Hematopoietic multipotent progenitor cell treated with erythropoietin and hydrocortisone succinate and interleukin-3 and kit ligand, for 15 days (in vitro differentiated cells): Measurements from ENCODE around the gene CASP7.
"Not testable (repeated sequence)": the region's sequence is repeated elsewhere in the genome, so short reads cannot be mapped to it uniquely, and the experiment has no call there.

Experiments
- DNase-seq: peaks from one replicate; pipeline ENCODE4 v3.0.0-alpha.2; 2015; ENCODE audit warnings: low spot score

Gene CASP7

GRCh38 chr10:113754125-113754524, 74.4 kb downstream of the CASP7 start:
- no peak for DNase-seq

GRCh38 chr10:113754768-113755167, 75.1 kb downstream of the CASP7 start:
- no peak for DNase-seq

- no peak for DNase-seq
These were observed 77.3 kb downstream of the CASP7 start for GRCh38 chr10:113756940-113757543.

GRCh38 chr10:113762083-113762482, 82.4 kb downstream of the CASP7 start:
- DNase-seq = no peak

GRCh38 chr10:113764582-113764981, 84.9 kb downstream of the CASP7 start:
- no peak for DNase-seq

- no peak for DNase-seq
These were observed 86.2 kb downstream of the CASP7 start for GRCh38 chr10:113765910-113766309.

- DNase-seq = no peak
These were observed 87.5 kb downstream of the CASP7 start for GRCh38 chr10:113767222-113767621.

GRCh38 chr10:113770346-113770745, 90.6 kb downstream of the CASP7 start:
- DNase-seq = no peak

- not testable (repeated sequence) for DNase-seq
These were observed 91.4 kb downstream of the CASP7 start for GRCh38 chr10:113771131-113771530.

GRCh38 chr10:113775686-113776294, 96.1 kb downstream of the CASP7 start:
- DNase-seq = no peak

- DNase-seq = no peak
These were observed 96.8 kb downstream of the CASP7 start for GRCh38 chr10:113776553-113776952.
